ENCODE data around the gene USP53. TPM values are rescaled to one million over a fixed set of nuclear protein-coding genes. Genes with fewer than 3 reads are reported as not detected.
"Not testable (repeated sequence)": the region's sequence is repeated elsewhere in the genome, so short reads cannot be mapped to it uniquely, and the experiment has no call there.

Gene USP53
- total and polyA plus RNA-seq, 5 experiments from 2014 or later = 6.5 to 31.3 (median 23.5) TPM

DNA sequence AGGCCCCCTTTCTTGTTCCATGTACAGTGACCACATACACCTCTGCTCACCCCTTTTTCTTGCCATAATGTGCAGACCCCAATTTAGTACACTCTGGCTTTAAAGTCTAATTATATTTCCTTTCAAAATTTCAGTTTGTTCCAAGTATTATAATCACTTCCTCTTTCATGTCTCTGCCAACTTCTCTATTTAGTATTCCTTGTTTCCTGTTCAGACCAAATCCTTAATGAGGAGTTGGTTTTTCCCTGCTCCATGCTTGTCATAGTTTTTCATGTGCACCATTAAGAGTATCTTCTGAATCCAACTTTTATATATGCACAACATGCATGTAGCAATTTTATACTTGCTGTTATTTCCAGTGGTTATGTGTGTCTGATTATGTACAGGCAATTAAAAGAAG, 32.3 kb downstream of the USP53 start:
- H3K4me3 Mint-ChIP-seq = no peak overlapping the region
- POLR2A ChIA-PET = no interaction called here
- peaks cover 0 to 19% (median 5%) of the 10 kb centered on the region in 4 donors for H3K4me1 Mint-ChIP-seq
- no peaks in the 10 kb centered on the region for H3K9me3 Mint-ChIP-seq
- peaks cover 11 to 62% (median 19%) of the 10 kb centered on the region in 3 donors for H3K36me3 Mint-ChIP-seq
- peak overlapping the region in 2 of 10 donors; percentile 26 to 70 for H3K27ac Mint-ChIP-seq
- no peaks in the 10 kb centered on the region for H3K27me3 Mint-ChIP-seq
- no peak for DNase-seq
- ATAC-seq = no peak

- DNase-seq (no peak), ATAC-seq (no peak)
- H3K4me3 Mint-ChIP-seq = no peak overlapping the region
- no peaks in the 10 kb centered on the region for H3K27me3 Mint-ChIP-seq
- H3K9me3 Mint-ChIP-seq = peaks cover 0 to 3% (median 0%) of the 10 kb centered on the region in 9 donors
- peaks cover 0 to 16% (median 5%) of the 10 kb centered on the region in 4 donors for H3K4me1 Mint-ChIP-seq
- H3K36me3 Mint-ChIP-seq = peaks cover 20 to 57% (median 33%) of the 10 kb centered on the region in 3 donors
- H3K27ac Mint-ChIP-seq = peak overlapping the region in 3 of 10 donors; percentile 7 to 85 (median 79)
- POLR2A ChIA-PET = no interaction called here
Observed at GRCh38 chr4:119246177-119246733, 33.7 kb downstream of the USP53 start.

DNA sequence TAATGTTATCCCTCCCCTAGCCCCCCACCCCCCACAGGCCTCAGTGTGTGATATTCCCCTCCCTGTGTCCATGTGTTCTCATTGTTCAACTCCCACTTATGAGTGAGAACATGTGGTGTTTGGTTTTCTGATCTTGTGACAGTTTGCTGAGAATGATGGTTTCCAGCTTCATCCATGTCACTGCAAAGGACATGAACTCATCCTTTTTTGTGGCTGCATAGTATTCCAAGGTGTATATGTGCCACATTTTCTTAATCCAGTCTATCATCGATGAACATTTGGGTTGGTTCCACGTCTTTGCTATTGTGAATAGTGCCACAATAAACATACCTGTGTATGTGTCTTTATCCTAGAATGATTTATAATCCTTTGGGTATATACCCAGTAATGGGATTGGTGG, 38.5 kb downstream of the USP53 start:
- DNase-seq, H3K27me3 Mint-ChIP-seq, H3K4me3 Mint-ChIP-seq, POLR2A ChIA-PET, ATAC-seq: not testable (repeated sequence)
- Mint-ChIP-seq H3K9me3 (peaks cover 0 to 29% (median 14%) of the 10 kb centered on the region in 9 donors), H3K27ac (peak overlapping the region in 1 of 10 donors; percentile 29), H3K4me1 (peaks cover 0 to 27% (median 6%) of the 10 kb centered on the region in 4 donors), H3K36me3 (peaks cover 50 to 76% (median 69%) of the 10 kb centered on the region in 3 donors)

- H3K4me3 Mint-ChIP-seq, DNase-seq, POLR2A ChIA-PET, H3K27me3 Mint-ChIP-seq, ATAC-seq, H3K27ac Mint-ChIP-seq: not testable (repeated sequence)
- Mint-ChIP-seq H3K36me3 (peaks cover 40 to 75% (median 74%) of the 10 kb centered on the region in 3 donors), H3K9me3 (peaks cover 0 to 29% (median 14%) of the 10 kb centered on the region in 9 donors), H3K4me1 (peaks cover 0 to 19% (median 6%) of the 10 kb centered on the region in 4 donors)
Observed at GRCh38 chr4:119255223-119255622, 42.7 kb downstream of the USP53 start.

DNA sequence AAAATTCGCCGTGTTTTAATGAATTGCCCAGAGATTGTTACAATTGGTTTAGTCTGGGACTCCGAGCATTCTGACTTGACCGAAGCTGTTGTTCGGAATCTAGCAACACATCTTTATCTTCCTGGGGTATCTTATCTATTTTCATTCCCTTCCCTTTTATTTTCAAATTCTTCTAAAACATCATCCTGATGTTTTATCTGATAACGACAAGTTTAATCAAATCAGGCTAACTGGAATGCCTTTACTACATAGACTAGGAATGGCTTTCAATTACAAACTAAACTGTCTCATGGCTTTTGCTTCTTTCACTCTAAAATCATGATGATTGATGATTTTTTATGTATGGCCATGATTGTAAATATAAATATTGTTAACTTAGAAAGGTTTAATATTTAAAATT, 48.0 kb downstream of the USP53 start:
- Mint-ChIP-seq H3K36me3 (peaks cover 9 to 55% (median 51%) of the 10 kb centered on the region in 3 donors), H3K4me1 (peaks cover 0 to 4% (median under 1%) of the 10 kb centered on the region in 4 donors)

DNA sequence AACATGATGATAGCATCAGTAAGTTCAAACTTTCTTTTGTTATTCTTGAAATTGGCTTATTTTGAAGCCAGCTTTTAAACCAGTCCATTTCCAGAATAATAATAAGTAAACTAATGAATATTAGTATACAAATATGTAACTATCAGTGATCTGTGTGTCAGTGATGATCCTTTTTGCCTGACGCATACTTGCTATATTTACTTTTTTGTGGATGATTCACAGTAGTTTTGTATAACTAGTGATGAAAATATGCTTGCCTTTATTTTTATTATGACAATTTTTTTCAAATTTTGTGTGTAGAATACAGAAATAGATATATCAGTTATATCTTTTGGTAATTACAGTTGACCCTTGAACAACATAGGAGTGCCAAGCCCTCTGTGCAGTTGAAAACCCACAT, 49.5 kb downstream of the USP53 start:
- Mint-ChIP-seq H3K27me3 (no peaks in the 10 kb centered on the region), H3K36me3 (peaks cover 20 to 61% (median 58%) of the 10 kb centered on the region in 3 donors), H3K27ac (no peak overlapping the region), H3K4me3 (no peak overlapping the region), H3K4me1 (peaks cover 0 to 11% (median under 1%) of the 10 kb centered on the region in 4 donors), H3K9me3 (peaks cover 0 to 3% (median 0%) of the 10 kb centered on the region in 9 donors)
- DNase-seq = no peak
- no peak for ATAC-seq
- POLR2A ChIA-PET = no interaction called here

More for the DNA sequence above, 48.0 kb downstream of the USP53 start:
- no peaks in the 10 kb centered on the region for H3K27me3 Mint-ChIP-seq
- no peaks in the 10 kb centered on the region for H3K9me3 Mint-ChIP-seq
- POLR2A ChIA-PET = no interaction called here
- DNase-seq = no peak
- ATAC-seq = no peak
- no peak overlapping the region for H3K4me3 Mint-ChIP-seq
- H3K27ac Mint-ChIP-seq = no peak overlapping the region

DNA sequence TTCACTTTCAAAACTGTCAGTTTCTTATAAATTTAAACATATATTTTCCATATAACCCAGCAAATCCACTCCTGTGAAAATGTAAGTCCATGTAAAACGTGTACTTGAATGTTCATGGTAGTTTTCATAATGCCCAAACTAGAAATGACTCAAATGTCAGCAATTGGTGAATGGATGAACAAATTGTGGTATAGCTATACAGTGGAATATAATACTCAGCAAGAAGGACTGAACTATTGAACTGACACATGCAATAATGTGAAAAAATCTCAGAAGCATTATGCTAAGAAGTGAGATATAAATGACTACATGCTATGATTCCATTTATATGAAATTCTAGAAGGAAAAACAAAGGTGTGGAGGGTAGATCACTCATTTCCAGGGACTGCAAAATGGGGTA, 52.2 kb downstream of the USP53 start:
- Mint-ChIP-seq H3K27ac (no peak overlapping the region), H3K4me3 (no peak overlapping the region)

DNA sequence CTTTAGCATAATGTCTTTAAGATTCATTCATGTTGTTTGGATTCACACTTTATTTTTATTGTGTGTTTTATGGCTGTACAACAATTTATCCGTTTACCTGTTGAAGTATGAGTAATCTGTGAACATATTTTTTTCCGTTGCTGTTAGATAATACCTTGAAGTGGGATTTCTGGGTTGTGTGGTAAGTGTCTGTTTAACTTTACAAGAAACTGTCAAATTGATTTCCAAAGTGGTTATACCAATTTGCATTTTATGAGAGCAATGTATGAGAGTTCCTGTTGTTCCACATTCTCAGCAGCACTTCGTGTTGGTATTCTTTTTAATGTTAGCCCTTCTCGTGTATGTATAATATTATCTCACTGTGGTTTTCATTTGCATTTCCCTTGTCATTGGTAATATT, 53.6 kb downstream of the USP53 start:
- Mint-ChIP-seq H3K27ac (peak overlapping the region in 3 of 10 donors; percentile 18 to 45 (median 26)), H3K4me1 (peaks cover 0 to 14% (median under 1%) of the 10 kb centered on the region in 4 donors), H3K27me3 (no peaks in the 10 kb centered on the region), H3K4me3 (no peak overlapping the region), H3K9me3 (peaks cover 0 to 3% (median 0%) of the 10 kb centered on the region in 9 donors), H3K36me3 (peaks cover 16 to 58% (median 40%) of the 10 kb centered on the region in 3 donors)
- POLR2A ChIA-PET = no interaction called here
- ATAC-seq = no peak
- no peak for DNase-seq

More for the DNA sequence above, 52.2 kb downstream of the USP53 start:
- POLR2A ChIA-PET = no interaction called here
- Mint-ChIP-seq H3K4me1 (peaks cover 0 to 13% (median under 1%) of the 10 kb centered on the region in 4 donors), H3K27me3 (no peaks in the 10 kb centered on the region), H3K36me3 (peaks cover 15 to 59% (median 36%) of the 10 kb centered on the region in 3 donors), H3K9me3 (peaks cover 0 to 3% (median 0%) of the 10 kb centered on the region in 9 donors)
- ATAC-seq (no peak), DNase-seq (no peak)

GRCh38 chr4:119268466-119268865, 56.0 kb downstream of the USP53 start:
- POLR2A ChIA-PET = no interaction called here
- Mint-ChIP-seq H3K27me3 (no peaks in the 10 kb centered on the region), H3K4me3 (no peak overlapping the region), H3K27ac (peak overlapping the region in 1 of 10 donors; percentile 5), H3K9me3 (peaks cover 0 to 3% (median 0%) of the 10 kb centered on the region in 9 donors), H3K4me1 (peaks cover 0 to 16% (median 0%) of the 10 kb centered on the region in 4 donors), H3K36me3 (peaks cover 20 to 73% (median 55%) of the 10 kb centered on the region in 3 donors)
- ATAC-seq (no peak), DNase-seq (no peak)

DNA sequence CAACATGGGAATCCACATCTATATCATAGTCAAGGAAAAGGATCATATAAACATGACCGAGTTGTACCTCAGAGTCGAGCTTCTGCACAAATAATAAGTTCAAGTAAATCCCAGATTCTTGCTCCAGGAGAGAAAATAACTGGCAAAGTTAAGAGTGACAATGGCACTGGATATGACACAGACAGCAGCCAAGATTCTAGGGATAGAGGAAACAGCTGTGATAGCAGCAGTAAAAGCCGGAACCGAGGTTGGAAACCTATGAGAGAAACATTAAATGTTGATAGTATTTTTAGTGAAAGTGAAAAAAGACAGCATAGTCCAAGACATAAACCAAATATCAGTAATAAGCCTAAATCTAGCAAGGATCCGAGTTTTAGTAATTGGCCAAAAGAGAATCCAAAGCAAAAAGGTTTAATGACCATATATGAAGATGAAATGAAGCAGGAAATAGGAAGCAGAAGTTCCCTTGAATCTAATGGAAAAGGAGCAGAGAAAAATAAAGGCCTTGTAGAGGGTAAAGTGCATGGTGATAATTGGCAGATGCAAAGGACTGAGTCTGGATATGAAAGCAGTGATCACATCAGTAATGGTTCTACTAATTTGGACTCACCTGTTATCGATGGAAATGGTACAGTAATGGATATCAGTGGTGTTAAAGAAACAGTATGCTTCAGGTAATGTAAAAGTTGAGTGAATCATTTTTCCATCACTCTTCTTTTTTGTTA, 59.0 kb downstream of the USP53 start:
- no peak overlapping the region for H3K4me3 Mint-ChIP-seq

DNA sequence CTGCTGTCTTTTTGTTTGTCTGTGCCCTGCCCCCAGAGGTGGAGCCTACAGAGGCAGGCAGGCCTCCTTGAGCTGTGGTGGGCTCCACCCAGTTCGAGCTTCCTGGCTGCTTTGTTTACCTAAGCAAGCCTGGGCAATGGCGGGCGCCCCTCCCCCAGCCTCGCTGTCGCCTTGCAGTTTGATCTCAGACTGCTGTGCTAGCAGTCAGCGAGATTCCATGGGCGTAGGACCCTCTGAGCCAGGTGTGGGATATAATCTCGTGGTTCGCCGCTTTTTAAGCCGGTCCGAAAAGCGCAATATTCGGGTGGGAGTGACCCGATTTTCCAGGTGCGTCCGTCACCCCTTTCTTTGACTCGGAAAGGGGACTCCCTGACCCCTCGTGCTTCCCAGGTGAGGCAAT, 67.0 kb downstream of the USP53 start:
- ATAC-seq, H3K9me3 Mint-ChIP-seq, POLR2A ChIA-PET, H3K4me3 Mint-ChIP-seq, H3K27ac Mint-ChIP-seq, H3K27me3 Mint-ChIP-seq, DNase-seq: not testable (repeated sequence)
- peaks cover 0 to 15% (median 10%) of the 10 kb centered on the region in 3 donors for H3K36me3 Mint-ChIP-seq
- peaks cover 19 to 36% (median 28%) of the 10 kb centered on the region in 4 donors for H3K4me1 Mint-ChIP-seq

More for the DNA sequence above, 59.0 kb downstream of the USP53 start:
- H3K36me3 Mint-ChIP-seq = peaks cover 11 to 64% (median 37%) of the 10 kb centered on the region in 3 donors
- DNase-seq = no peak
- peaks cover 0 to 8% (median 0%) of the 10 kb centered on the region in 4 donors for H3K4me1 Mint-ChIP-seq
- H3K27ac Mint-ChIP-seq = peak overlapping the region in 2 of 10 donors; percentile 17 to 65
- POLR2A ChIA-PET = no interaction called here
- peaks cover 0 to 1% (median 0%) of the 10 kb centered on the region in 9 donors for H3K9me3 Mint-ChIP-seq
- no peak for ATAC-seq
- H3K27me3 Mint-ChIP-seq = no peaks in the 10 kb centered on the region

GRCh38 chr4:119279945-119280344, 67.4 kb downstream of the USP53 start:
- H3K36me3 Mint-ChIP-seq = peaks cover 0 to 15% (median 10%) of the 10 kb centered on the region in 3 donors
- DNase-seq, POLR2A ChIA-PET, ATAC-seq, H3K9me3 Mint-ChIP-seq, H3K27me3 Mint-ChIP-seq: not testable (repeated sequence)
- H3K4me3 Mint-ChIP-seq = peak overlapping the region in 1 of 10 donors; percentile 26
- H3K27ac Mint-ChIP-seq = peak overlapping the region in 2 of 10 donors; percentile 19 to 86
- H3K4me1 Mint-ChIP-seq = peaks cover 21 to 39% (median 31%) of the 10 kb centered on the region in 4 donors

DNA sequence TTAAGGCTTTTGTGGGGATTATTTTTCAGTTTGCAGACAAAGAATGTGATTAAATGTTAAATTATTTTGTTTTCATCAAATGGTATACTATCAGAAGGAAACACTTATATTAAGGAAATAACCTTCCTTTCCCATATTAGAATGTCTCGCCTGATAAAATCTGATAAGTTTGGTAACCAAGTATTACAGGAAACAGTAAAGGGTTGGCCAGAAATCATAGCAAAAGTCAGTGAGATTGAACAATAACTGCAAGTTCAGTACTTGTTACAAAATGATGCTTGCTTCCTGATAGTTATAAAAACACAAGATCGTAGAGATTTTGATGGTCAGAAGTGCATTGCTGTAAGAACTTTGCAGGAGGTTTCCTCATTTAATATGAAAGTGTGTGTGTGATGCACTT, 68.9 kb downstream of the USP53 start:
- no peaks in the 10 kb centered on the region for H3K27me3 Mint-ChIP-seq
- no peaks in the 10 kb centered on the region for H3K9me3 Mint-ChIP-seq
- peaks cover 0 to 13% (median 8%) of the 10 kb centered on the region in 3 donors for H3K36me3 Mint-ChIP-seq
- no peak overlapping the region for H3K4me3 Mint-ChIP-seq
- peak overlapping the region in 3 of 10 donors; percentile 2 to 37 (median 5) for H3K27ac Mint-ChIP-seq
- DNase-seq (no peak), ATAC-seq (no peak)
- POLR2A ChIA-PET = no interaction called here
- H3K4me1 Mint-ChIP-seq = peaks cover 22 to 46% (median 36%) of the 10 kb centered on the region in 4 donors

Measured in naive thymus-derived CD8-positive, alpha-beta T cell (primary cell).